Prostate gland (tissue), 2 donors: ENCODE results near the gene MYL2.

ENCODE experiments used
- CTCF ChIP-seq, 4 experiments: fragments of 200-600 bp in 2 of 4; fragments of 450-650 bp in 2 of 4; sonication (generic) in 2 of 4; IDR thresholded peaks; 1 replicate in 3 of 4; 2 replicates in 1 of 4; pipeline ENCODE4 v1.5.1; 2016 to 2019; ENCODE audit warnings: antibody characterized with exemption in 4 of 4, mild to moderate bottlenecking in 2 of 4, moderate library complexity in 2 of 4
- POLR2A ChIP-seq: fragments of 450-650 bp; IDR thresholded peaks from one replicate; pipeline ENCODE4 v1.6.1; 2016; ENCODE audit warnings: antibody characterized with exemption, mild to moderate bottlenecking
- POLR2AphosphoS5 ChIP-seq: sonication (generic); formaldehyde crosslinking; IDR thresholded peaks from one replicate; pipeline ENCODE4 v1.6.1; 2017; ENCODE audit warnings: antibody characterized with exemption

- TF ChIP-seq CTCF (IDR thresholded peaks at IDR 0.05), result no peak
- no peak for TF ChIP-seq POLR2A
- no peak for TF ChIP-seq POLR2AphosphoS5
Measured at GRCh38 chr12:110960795-110961194, 40.4 kb upstream of the MYL2 start.
